Endothelial cell of umbilical vein (primary cell): ENCODE data around the gene GALNT2. TPM values are rescaled to one million over a fixed set of nuclear protein-coding genes. Genes with fewer than 3 reads are reported as not detected.

ENCODE experiments used
- BruUV-seq: library from RNA; stranded (reverse); fragments of 400-500 nt; replicated peaks from 2 replicates; lab custom pipeline; 2021; lab: Mats Ljungman, UMichigan
- CTCF ChIA-PET: fragments of 300-600, 350-600 bp; sonication (Branson Sonifier 250); formaldehyde crosslinking; loops from one replicate; lab custom pipeline; 2021; ENCODE audit warnings: antibody characterized with exemption, inconsistent platforms; lab: Charles Lee
- POLR2A ChIA-PET: fragments of 300-600, 350-600 bp; sonication (Branson Sonifier 250); formaldehyde crosslinking; loops from one replicate; lab custom pipeline; 2021; ENCODE audit warnings: antibody characterized with exemption, inconsistent platforms; lab: Charles Lee
- DNase-seq: peaks from one replicate; pipeline ENCODE4 v3.0.0-alpha.2; 2011; ENCODE audit warnings: low read depth, low spot score
- FAIRE-seq: peaks from 2 replicates; lab custom pipeline; 2011; peaks lifted over from hg19 to GRCh38; lab: Jason Lieb, UNC
- H2AFZ ChIP-seq: 2 replicates; pipeline ENCODE4 v1.6.0; 2012; ENCODE audit warnings: low read depth, low read length, control low read depth, inconsistent platforms
- H3K27ac ChIP-seq: 2 replicates; pipeline ENCODE4 v1.5.1; 2011; ENCODE audit warnings: low read depth, mild to moderate bottlenecking, control low read depth, low read length, moderate library complexity; ENCODE audit not compliant: insufficient read depth
- H3K27me3 ChIP-seq, 2 experiments: 2 replicates each; pipeline versions ENCODE4 v1.6.0 to v1.6.1; 2011; ENCODE audit warnings: low read length in 2 of 2, mixed read lengths in 1 of 2; ENCODE audit not compliant: control insufficient read depth in 2 of 2, insufficient read depth in 2 of 2
- H3K36me3 ChIP-seq, 2 experiments: 2 replicates in 1 of 2; 3 replicates in 1 of 2; pipeline ENCODE4 v1.5.1; 2011; ENCODE audit warnings: low read length in 2 of 2, mild to moderate bottlenecking in 1 of 2, moderate library complexity in 1 of 2; ENCODE audit not compliant: control insufficient read depth in 2 of 2, insufficient read depth in 2 of 2; ENCODE audit errors: extremely low read depth in 1 of 2
- H3K4me1 ChIP-seq: 3 replicates; pipeline ENCODE4 v1.5.1; 2011; ENCODE audit warnings: mild to moderate bottlenecking, low read length; ENCODE audit not compliant: control insufficient read depth, insufficient read depth; ENCODE audit errors: extremely low read depth
- H3K4me2 ChIP-seq: 2 replicates; pipeline ENCODE4 v1.6.1; 2011; ENCODE audit warnings: low read length, control low read depth, mixed read lengths; ENCODE audit not compliant: insufficient read depth
- H3K4me3 ChIP-seq, 3 experiments: fragments of 200-600 bp in 1 of 3; sonication (generic), shearing (Covaris generic) in 1 of 3; replicated peaks in 1 of 3; 2 replicates each; pipeline ENCODE4 v1.5.1; 2011 to 2016; ENCODE audit warnings: control low read depth in 3 of 3, low read length in 3 of 3, mild to moderate bottlenecking in 2 of 3, inconsistent platforms in 1 of 3, low read depth in 1 of 3, moderate library complexity in 1 of 3; ENCODE audit not compliant: insufficient read depth in 1 of 3
- H3K79me2 ChIP-seq: 2 replicates; pipeline ENCODE4 v1.6.0; 2012; ENCODE audit warnings: low read length, inconsistent platforms; ENCODE audit not compliant: control insufficient read depth, insufficient read depth
- H3K9ac ChIP-seq: replicated peaks from 2 replicates; pipeline ENCODE3; 2011; ENCODE audit warnings: low read length, control low read depth; ENCODE audit not compliant: insufficient read depth; ENCODE audit errors: extremely low read depth
- H3K9me1 ChIP-seq: replicated peaks from 3 replicates; pipeline ENCODE4 v1.6.0; 2011; ENCODE audit warnings: mild to moderate bottlenecking, low read length; ENCODE audit not compliant: control insufficient read depth, insufficient read depth; ENCODE audit errors: extremely low read depth
- H3K9me3 ChIP-seq: replicated peaks from 2 replicates; pipeline ENCODE4 v1.5.1; 2012; ENCODE audit warnings: low read length, inconsistent platforms; ENCODE audit not compliant: control insufficient read depth, insufficient read depth
- H4K20me1 ChIP-seq: replicated peaks from 2 replicates; pipeline ENCODE3; 2011; ENCODE audit warnings: mild to moderate bottlenecking, low read length; ENCODE audit not compliant: control insufficient read depth, insufficient read depth; ENCODE audit errors: extremely low read depth
- CTCF ChIP-seq, 2 donors: IDR thresholded peaks; 1 replicate in 1 of 2; 2 replicates in 1 of 2; pipeline ENCODE4 v1.5.1; 2011; ENCODE audit warnings: low read length in 2 of 2, mild to moderate bottlenecking in 2 of 2, moderate library complexity in 2 of 2, control low read depth in 1 of 2, inconsistent platforms in 1 of 2, low read depth in 1 of 2; ENCODE audit not compliant: insufficient read depth in 1 of 2; ENCODE audit errors: extremely low read depth in 1 of 2
- EZH2 ChIP-seq: IDR thresholded peaks from 2 replicates; pipeline ENCODE4 v1.6.1; 2012; ENCODE audit warnings: borderline replicate concordance, low read depth, mild to moderate bottlenecking, moderate library complexity, low read length, inconsistent platforms; ENCODE audit not compliant: severe bottlenecking
- FOS ChIP-seq: IDR thresholded peaks from 2 replicates; pipeline ENCODE4 v1.6.1; 2011; ENCODE audit warnings: mild to moderate bottlenecking, low read length, moderate library complexity, borderline replicate concordance; ENCODE audit not compliant: insufficient read depth
- GATA2 ChIP-seq: IDR thresholded peaks from 2 replicates; pipeline ENCODE4 v1.7.0; 2011; ENCODE audit warnings: low read depth, mild to moderate bottlenecking, moderate library complexity, mixed read lengths, low read length; ENCODE audit not compliant: insufficient read length, insufficient read depth
- JUN ChIP-seq: IDR thresholded peaks from 2 replicates; pipeline ENCODE4 v1.6.1; 2011; ENCODE audit warnings: borderline replicate concordance, low read depth; ENCODE audit not compliant: insufficient read length, insufficient read depth
- MYC ChIP-seq: IDR thresholded peaks from one replicate; pipeline ENCODE4 v1.6.1; 2011; ENCODE audit warnings: mild to moderate bottlenecking, low read depth, low read length
- POLR2A ChIP-seq: IDR thresholded peaks from 2 replicates; pipeline ENCODE4 v1.6.1; 2012; ENCODE audit warnings: low read depth, mild to moderate bottlenecking, control low read depth, low read length
- POLR2AphosphoS5 ChIP-seq: IDR thresholded peaks from 2 replicates; pipeline ENCODE4 v1.6.1; 2012; ENCODE audit warnings: low read depth, mild to moderate bottlenecking, control low read depth, low read length, moderate library complexity; ENCODE audit not compliant: insufficient read depth
- dilution Hi-C: fragments of 300-500 bp; cut with MboI; formaldehyde crosslinking; loops from one replicate; pipeline ENCODE4 v1.15.0; 2019; ENCODE audit warnings: low sequenced_read_pairs; ENCODE audit not compliant: extremely low pct_ligation_motif_present
- intact Hi-C: fragments of 100-400 bp; cut with micrococcal nuclease; formaldehyde crosslinking; loops from one replicate; pipeline ENCODE4 v1.10.0; 2022
- polyA plus RNA-seq, 4 experiments: library from polyadenylated mRNA; depleted of rRNA in 3 of 4; stranded (reverse) in 3 of 4; unstranded in 1 of 4; fragments of >200 nt; gene quantifications; 2 replicates each; pipeline versions ENCODE4 v1.2.1 to v1.2.3, GENCODE V29; 2011 to 2012; ENCODE audit warnings: missing spikeins in 1 of 4
- total RNA-seq: library from RNA; stranded (reverse); gene quantifications from 2 replicates; pipeline ENCODE4 v1.2.3, GENCODE V29; 2021
- TF ChIP-seq, protein P1 (sequence below): IDR thresholded peaks from 2 replicates; pipeline ENCODE4 v1.6.1; 2011; ENCODE audit not compliant: insufficient read depth, insufficient read length

GALNT2 gene
- total and polyA plus RNA-seq, 2 donors (not counting 3 experiments of a cell fraction or from before 2014, with no cell fraction given), result 56.3 to 77.5 TPM

DNA sequence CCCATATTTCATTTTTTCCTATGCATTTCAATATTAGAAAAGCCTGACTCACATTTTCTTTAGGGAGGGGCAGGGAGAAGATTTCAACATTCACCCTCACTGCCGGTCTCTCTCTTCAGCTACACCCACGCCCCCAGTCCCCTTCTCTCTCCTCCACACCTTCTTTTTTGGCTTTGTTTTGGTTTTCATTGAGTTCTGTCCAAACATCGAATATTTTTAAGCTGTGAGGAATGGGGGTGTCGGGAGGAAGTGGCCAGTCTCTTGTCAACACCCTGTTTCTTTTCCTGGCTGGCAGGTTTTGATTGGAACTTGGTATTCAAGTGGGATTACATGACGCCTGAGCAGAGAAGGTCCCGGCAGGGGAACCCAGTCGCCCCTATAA lies 181.8 kb downstream of the GALNT2 start:
- ChIA-PET CTCF (no interaction called here), POLR2A (no interaction called here)
- TF ChIP-seq MYC (no peak), POLR2A (no peak), GATA2 (no peak), POLR2AphosphoS5 (no peak), CTCF (IDR thresholded peaks at IDR 0.05; ENCODE audit: extremely low read depth in 1 of 2, insufficient read depth in 1 of 2, low read depth in 1 of 2, low read length in 2 of 2) (no peak), EZH2 (no peak), JUN (no peak), FOS (no peak)
- TF ChIP-seq, protein P1, sequence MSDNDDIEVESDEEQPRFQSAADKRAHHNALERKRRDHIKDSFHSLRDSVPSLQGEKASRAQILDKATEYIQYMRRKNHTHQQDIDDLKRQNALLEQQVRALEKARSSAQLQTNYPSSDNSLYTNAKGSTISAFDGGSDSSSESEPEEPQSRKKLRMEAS, result no peak
- H3K9me1 ChIP-seq, result no peaks in the 10 kb centered on the region
- no peaks in the 10 kb centered on the region for H3K27me3 ChIP-seq
- no peak for FAIRE-seq
- no TSS peak for BruUV-seq
- H3K4me2 ChIP-seq, result no peak overlapping the region
- H3K4me1 ChIP-seq, result no peaks in the 10 kb centered on the region
- no peak overlapping the region for H2AFZ ChIP-seq
- H3K9ac ChIP-seq, result no peak overlapping the region
- no peaks in the 10 kb centered on the region for H4K20me1 ChIP-seq
- H3K36me3 ChIP-seq, result peaks cover 0 to 13% of the 10 kb centered on the region in 2 experiments
- no peaks in the 10 kb centered on the region for H3K9me3 ChIP-seq
- no peak overlapping the region for H3K4me3 ChIP-seq
- dilution Hi-C loops, result no loop called here
- intact Hi-C loops, result no loop called here
- no peak for DNase-seq
- H3K27ac ChIP-seq, result no peak overlapping the region
- H3K79me2 ChIP-seq, result no peaks in the 10 kb centered on the region
